Lower leg skin (tissue), 3 donors: ENCODE measurements around the gene DLK2.

Source experiments
- POLR2A ChIP-seq, 2 donors: fragments of 450-650 bp; IDR thresholded peaks; one replicate each; pipeline ENCODE4 v1.6.1; 2016 to 2017; ENCODE audit warnings: antibody characterized with exemption in 2 of 2, mild to moderate bottlenecking in 1 of 2, moderate library complexity in 1 of 2
- TF ChIP-seq, protein P1 (sequence below), 3 donors: fragments of 450-650 bp; IDR thresholded peaks; one replicate each; pipeline ENCODE4 v1.5.1; 2016; ENCODE audit warnings: antibody characterized with exemption in 3 of 3, mild to moderate bottlenecking in 3 of 3, moderate library complexity in 2 of 3

DNA sequence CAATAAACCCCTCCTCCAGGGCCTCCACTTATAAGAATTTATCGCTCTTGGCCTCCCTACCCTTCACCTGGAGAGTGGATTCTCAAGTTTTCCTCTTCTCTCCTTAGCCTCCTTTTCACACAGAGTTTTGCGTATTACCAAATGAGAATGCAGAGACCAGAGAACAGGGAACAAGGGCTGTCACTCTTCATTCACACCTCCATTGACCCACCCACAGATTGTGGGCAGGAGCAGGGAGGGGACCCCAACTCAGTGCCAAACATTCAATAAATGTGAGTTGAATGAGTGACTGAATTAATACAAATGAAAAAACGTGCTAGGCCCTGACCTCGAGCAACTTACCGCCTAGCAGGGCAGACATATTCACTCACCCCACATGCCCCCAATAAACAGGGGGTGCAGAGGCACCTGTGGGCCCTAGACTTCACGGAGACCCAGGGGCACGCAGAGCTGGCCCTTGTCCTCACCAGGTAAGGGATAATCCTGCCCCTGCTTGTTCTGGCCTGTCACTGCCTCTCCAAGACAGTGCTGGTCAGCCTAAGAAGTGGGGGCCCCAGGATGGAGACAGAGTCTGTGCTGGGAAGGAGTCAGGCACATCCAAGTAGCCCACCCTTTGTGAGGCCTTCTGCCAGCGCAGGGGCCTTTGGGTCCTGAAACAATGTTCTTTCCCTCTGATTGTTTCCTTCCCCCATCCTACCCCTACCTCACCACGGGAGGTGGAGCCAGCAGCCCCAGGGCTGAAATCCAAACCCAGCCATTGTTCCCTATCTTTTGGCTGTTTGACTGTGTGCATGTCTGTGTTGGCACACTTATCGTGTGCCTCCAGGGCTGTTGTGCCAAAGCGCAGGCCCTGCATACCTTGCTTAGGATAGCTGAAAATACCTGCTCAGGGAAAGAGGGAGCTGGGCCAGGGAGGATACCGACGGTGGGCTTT lies 13.7 kb upstream of the DLK2 start:
- TF ChIP-seq, protein P1, sequence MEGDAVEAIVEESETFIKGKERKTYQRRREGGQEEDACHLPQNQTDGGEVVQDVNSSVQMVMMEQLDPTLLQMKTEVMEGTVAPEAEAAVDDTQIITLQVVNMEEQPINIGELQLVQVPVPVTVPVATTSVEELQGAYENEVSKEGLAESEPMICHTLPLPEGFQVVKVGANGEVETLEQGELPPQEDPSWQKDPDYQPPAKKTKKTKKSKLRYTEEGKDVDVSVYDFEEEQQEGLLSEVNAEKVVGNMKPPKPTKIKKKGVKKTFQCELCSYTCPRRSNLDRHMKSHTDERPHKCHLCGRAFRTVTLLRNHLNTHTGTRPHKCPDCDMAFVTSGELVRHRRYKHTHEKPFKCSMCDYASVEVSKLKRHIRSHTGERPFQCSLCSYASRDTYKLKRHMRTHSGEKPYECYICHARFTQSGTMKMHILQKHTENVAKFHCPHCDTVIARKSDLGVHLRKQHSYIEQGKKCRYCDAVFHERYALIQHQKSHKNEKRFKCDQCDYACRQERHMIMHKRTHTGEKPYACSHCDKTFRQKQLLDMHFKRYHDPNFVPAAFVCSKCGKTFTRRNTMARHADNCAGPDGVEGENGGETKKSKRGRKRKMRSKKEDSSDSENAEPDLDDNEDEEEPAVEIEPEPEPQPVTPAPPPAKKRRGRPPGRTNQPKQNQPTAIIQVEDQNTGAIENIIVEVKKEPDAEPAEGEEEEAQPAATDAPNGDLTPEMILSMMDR (IDR thresholded peaks at IDR 0.05): no peak
- TF ChIP-seq POLR2A (IDR thresholded peaks at IDR 0.05): no peak
